Thyroid gland (tissue), 4 donors: ENCODE measurements around the gene GRPEL1.

ENCODE experiments used
- CTCF ChIP-seq, 6 experiments: fragments of 200-600 bp in 3 of 6; fragments of 450-650 bp in 3 of 6; sonication (generic) in 3 of 6; IDR thresholded peaks; one replicate each; pipeline ENCODE4 v1.5.1; 2016 to 2019; ENCODE audit warnings: antibody characterized with exemption in 6 of 6, mild to moderate bottlenecking in 2 of 6, inconsistent platforms in 1 of 6, moderate library complexity in 1 of 6
- POLR2A ChIP-seq, 2 donors: fragments of 450-650 bp; IDR thresholded peaks; one replicate each; pipeline ENCODE4 v1.6.1; 2017; ENCODE audit warnings: antibody characterized with exemption in 2 of 2, mild to moderate bottlenecking in 2 of 2, moderate library complexity in 1 of 2

- peak in 1 of 6 experiments; percentile 13 for TF ChIP-seq CTCF (IDR thresholded peaks at IDR 0.05)
- TF ChIP-seq POLR2A (IDR thresholded peaks at IDR 0.05) = peak; percentile 54 to 95
These were observed at the start of gene GRPEL1 for GRCh38 chr4:7067452-7068278.
